HEK293 (cell line): ENCODE data around the gene ZNF536.

Experiments used
- CTCF ChIA-PET: fragments of 350-600 bp; formaldehyde crosslinking; extraction: SDS; loops from one replicate; lab custom pipeline; 2021; ENCODE audit warnings: antibody characterized with exemption; lab: Yijun Ruan, JAX
- POLR2A ChIA-PET: fragments of 300-600 bp; formaldehyde crosslinking; extraction: SDS; loops from one replicate; lab custom pipeline; 2020; ENCODE audit warnings: antibody characterized with exemption, inconsistent platforms; lab: Yijun Ruan, JAX
- H3K27ac ChIP-seq: fragments of 200-500 bp; sonication (Bioruptor generic); 2 replicates; pipeline ENCODE4 v1.5.1; 2014; ENCODE audit warnings: low read depth, low read length, control low read depth, inconsistent platforms; ENCODE audit errors: extremely low read depth
- H3K36me3 ChIP-seq, 2 experiments: fragments of 200-500 bp in 1 of 2; sonication (Bioruptor generic) in 1 of 2; 1 replicate in 1 of 2; 2 replicates in 1 of 2; pipeline ENCODE4 v1.5.1; 2014 to 2017; ENCODE audit warnings: inconsistent platforms in 2 of 2, low read length in 2 of 2; ENCODE audit not compliant: control insufficient read depth in 2 of 2, insufficient read depth in 1 of 2
- H3K4me1 ChIP-seq: fragments of 200-500 bp; sonication (Bioruptor generic); 2 replicates; pipeline ENCODE4 v1.5.1; 2014; ENCODE audit warnings: mild to moderate bottlenecking, low read length, inconsistent platforms; ENCODE audit not compliant: control insufficient read depth, insufficient read depth
- H3K4me3 ChIP-seq: 2 replicates; pipeline ENCODE4 v1.5.1; 2011; ENCODE audit warnings: low read depth, mild to moderate bottlenecking, control low read depth, low read length, moderate library complexity
- H3K9me3 ChIP-seq: fragments of 200-500 bp; sonication (Bioruptor generic); 2 replicates; pipeline ENCODE4 v1.5.1; 2014; ENCODE audit warnings: low read depth, low read length, inconsistent platforms; ENCODE audit not compliant: control insufficient read depth, insufficient read depth
- GLI4 ChIP-seq: fragments of 450-650 bp; formaldehyde crosslinking; IDR thresholded peaks from 2 replicates; pipeline ENCODE4 v1.5.1; 2016; ENCODE audit warnings: missing biosample characterization, missing genetic modification characterization
- GLIS1 ChIP-seq: fragments of 450-650 bp; formaldehyde crosslinking; IDR thresholded peaks from 2 replicates; pipeline ENCODE4 v1.5.1; 2016; ENCODE audit warnings: missing biosample characterization, missing genetic modification characterization
- KLF1 ChIP-seq: fragments of 450-650 bp; formaldehyde crosslinking; IDR thresholded peaks from 2 replicates; pipeline ENCODE4 v1.5.1; 2016; ENCODE audit warnings: missing biosample characterization, missing genetic modification characterization
- PRDM6 ChIP-seq: fragments of 450-650 bp; formaldehyde crosslinking; IDR thresholded peaks from 2 replicates; pipeline ENCODE4 v1.5.1; 2017; ENCODE audit warnings: missing biosample characterization, missing genetic modification characterization
- SCRT1 ChIP-seq: fragments of 450-650 bp; formaldehyde crosslinking; IDR thresholded peaks from 2 replicates; pipeline ENCODE4 v1.5.1; 2016; ENCODE audit warnings: missing biosample characterization, missing genetic modification characterization, borderline replicate concordance
- SCRT2 ChIP-seq: fragments of 450-650 bp; formaldehyde crosslinking; IDR thresholded peaks from 2 replicates; pipeline ENCODE4 v1.5.1; 2016; ENCODE audit warnings: missing biosample characterization, missing genetic modification characterization
- ZNF114 ChIP-seq: fragments of 450-650 bp; formaldehyde crosslinking; IDR thresholded peaks from 2 replicates; pipeline ENCODE4 v1.5.0; 2017; ENCODE audit warnings: missing biosample characterization, missing genetic modification characterization
- ZNF146 ChIP-seq: fragments of 450-650 bp; formaldehyde crosslinking; IDR thresholded peaks from 2 replicates; pipeline ENCODE4 v1.5.1; 2016; ENCODE audit warnings: missing biosample characterization, missing genetic modification characterization
- ZNF169 ChIP-seq: fragments of 450-650 bp; formaldehyde crosslinking; IDR thresholded peaks from 2 replicates; pipeline ENCODE4 v1.5.1; 2016; ENCODE audit warnings: missing biosample characterization, missing genetic modification characterization
- ZNF354C ChIP-seq: fragments of 450-650 bp; formaldehyde crosslinking; IDR thresholded peaks from 2 replicates; pipeline ENCODE4 v1.5.1; 2016; ENCODE audit warnings: missing biosample characterization, missing genetic modification characterization, low read depth, borderline replicate concordance
- ZNF513 ChIP-seq: fragments of 450-650 bp; IDR thresholded peaks from 2 replicates; pipeline ENCODE4 v1.5.1; 2018; ENCODE audit warnings: missing biosample characterization, missing genetic modification characterization
- ZNF518A ChIP-seq: fragments of 450-650 bp; formaldehyde crosslinking; conservative IDR thresholded peaks from 2 replicates; pipeline ENCODE4 v1.5.1; 2016; ENCODE audit warnings: low read depth, missing biosample characterization, missing genetic modification characterization
- ZNF660 ChIP-seq: fragments of 450-650 bp; IDR thresholded peaks from 2 replicates; pipeline ENCODE4 v1.5.1; 2018; ENCODE audit warnings: missing biosample characterization, mild to moderate bottlenecking, missing genetic modification characterization

Gene ZNF536

GRCh38 chr19:30394481-30395151 is 22.4 kb downstream of the ZNF536 start:
- no peaks in the 10 kb centered on the region for H3K36me3 ChIP-seq
- H3K4me3 ChIP-seq: no peak overlapping the region
- H3K4me1 ChIP-seq: peaks cover 22% of the 10 kb centered on the region
- ChIA-PET CTCF (interaction anchor here (1.3 to 1.6 kb wide), 2 partner anchors 12 to 15 kb away, joined by 3 to 7 read pairs; no protein-coding TSS in a partner anchor), POLR2A (no interaction called here)
- no peaks in the 10 kb centered on the region for H3K9me3 ChIP-seq
- H3K27ac ChIP-seq: no peak overlapping the region
- TF ChIP-seq ZNF114 (tag by site-specific recombination): no peak
- peak; percentile 99 for TF ChIP-seq ZNF660 (tag by site-specific recombination)
- TF ChIP-seq ZNF354C (tag by site-specific recombination): no peak
- no peak for TF ChIP-seq PRDM6 (tag by site-specific recombination)
- no peak for TF ChIP-seq ZNF518A
- 0 out of 2 replicates have a peak, but pooled peaks have one; percentile 5 for TF ChIP-seq SCRT1 (tag by site-specific recombination)
- TF ChIP-seq ZNF513 (tag by site-specific recombination): no peak
- TF ChIP-seq KLF1 (tag by site-specific recombination): no peak
- 0 out of 2 replicates have a peak, but pooled peaks have one; percentile 9 for TF ChIP-seq SCRT2 (tag by site-specific recombination)
- TF ChIP-seq ZNF146 (tag by site-specific recombination): no peak
- no peak for TF ChIP-seq GLI4 (tag by site-specific recombination)

GRCh38 chr19:30395283-30395682 is 23.1 kb downstream of the ZNF536 start:
- no peaks in the 10 kb centered on the region; the same call in 1 of the 2 replicates for H3K9me3 ChIP-seq
- H3K36me3 ChIP-seq: no peaks in the 10 kb centered on the region
- no peak overlapping the region for H3K4me3 ChIP-seq
- H3K27ac ChIP-seq: no peak overlapping the region
- TF ChIP-seq ZNF169 (tag by site-specific recombination) (no peak), GLIS1 (peak; percentile 59)
- peaks cover 22% of the 10 kb centered on the region for H3K4me1 ChIP-seq
- ChIA-PET CTCF (interaction anchor here (0.5 to 0.7 kb wide), 2 partner anchors 119 to 963 kb away, joined by 3 read pairs; no protein-coding TSS in a partner anchor), POLR2A (no interaction called here)
